Trophoblast cell (in vitro differentiated cells and primary cell): Measurements from ENCODE around the gene CISTR.

Source experiments
- DNase-seq, 2 donors: peaks; one replicate each; pipeline ENCODE4 v3.0.0-alpha.2; 2016
- H2AFZ ChIP-seq: 2 replicates; pipeline ENCODE4 v1.6.1; 2013; ENCODE audit warnings: low read length, moderate library complexity, mild to moderate bottlenecking; ENCODE audit not compliant: insufficient read depth, poor library complexity
- H2AK5ac ChIP-seq: 2 replicates; pipeline ENCODE4 v1.6.1; 2013; ENCODE audit warnings: mild to moderate bottlenecking, low read length
- H2BK120ac ChIP-seq: 2 replicates; pipeline ENCODE4 v1.6.1; 2013; ENCODE audit warnings: low read length, mild to moderate bottlenecking, moderate library complexity; ENCODE audit not compliant: insufficient read depth, poor library complexity
- H2BK12ac ChIP-seq: 2 replicates; pipeline ENCODE4 v1.6.1; 2013; ENCODE audit warnings: mild to moderate bottlenecking, low read length, moderate library complexity
- H2BK5ac ChIP-seq: 2 replicates; pipeline ENCODE4 v1.6.1; 2013; ENCODE audit warnings: low read length, low read depth, moderate library complexity, mild to moderate bottlenecking; ENCODE audit not compliant: poor library complexity
- H3K14ac ChIP-seq: 2 replicates; pipeline ENCODE4 v1.6.1; 2013; ENCODE audit warnings: mild to moderate bottlenecking, low read length
- H3K18ac ChIP-seq: 2 replicates; pipeline ENCODE4 v1.6.1; 2013; ENCODE audit warnings: mild to moderate bottlenecking, low read length
- H3K23ac ChIP-seq: 2 replicates; pipeline ENCODE4 v1.6.1; 2013; ENCODE audit warnings: low read length
- H3K27ac ChIP-seq: 2 replicates; pipeline ENCODE4 v1.5.1; 2013; ENCODE audit warnings: low read depth, mild to moderate bottlenecking, inconsistent platforms, low read length, moderate library complexity
- H3K27me3 ChIP-seq: 2 replicates; pipeline ENCODE4 v1.6.1; 2013; ENCODE audit warnings: inconsistent platforms, mild to moderate bottlenecking, low read length, moderate library complexity; ENCODE audit not compliant: insufficient read depth
- H3K36me3 ChIP-seq, 2 experiments: 1 replicate in 1 of 2; 2 replicates in 1 of 2; pipeline ENCODE4 v1.6.1; 2013; ENCODE audit warnings: low read length in 2 of 2, mild to moderate bottlenecking in 2 of 2, moderate library complexity in 1 of 2; ENCODE audit not compliant: insufficient read depth in 2 of 2, control insufficient read depth in 1 of 2
- H3K4ac ChIP-seq: 2 replicates; pipeline ENCODE4 v1.6.1; 2013; ENCODE audit warnings: low read depth, mild to moderate bottlenecking, low read length, moderate library complexity
- H3K4me1 ChIP-seq, 2 experiments: 1 replicate in 1 of 2; 2 replicates in 1 of 2; pipeline ENCODE4 v1.6.1; 2013; ENCODE audit warnings: low read length in 2 of 2, mild to moderate bottlenecking in 2 of 2, moderate library complexity in 1 of 2; ENCODE audit not compliant: insufficient read depth in 2 of 2, control insufficient read depth in 1 of 2
- H3K4me2 ChIP-seq: 2 replicates; pipeline ENCODE4 v1.6.1; 2013; ENCODE audit warnings: inconsistent platforms, mild to moderate bottlenecking, low read length, moderate library complexity
- H3K4me3 ChIP-seq: 2 replicates; pipeline ENCODE4 v1.5.1; 2013; ENCODE audit warnings: mild to moderate bottlenecking, low read depth, low read length, inconsistent platforms
- H3K79me1 ChIP-seq: one replicate; pipeline ENCODE4 v1.6.1; 2013; ENCODE audit warnings: low read length
- H3K79me2 ChIP-seq: 2 replicates; pipeline ENCODE4 v1.6.1; 2013; ENCODE audit warnings: low read length, mild to moderate bottlenecking; ENCODE audit not compliant: control insufficient read depth, insufficient read depth, poor library complexity
- H3K9ac ChIP-seq: 2 replicates; pipeline ENCODE4 v1.6.1; 2013; ENCODE audit warnings: mild to moderate bottlenecking, low read length
- H3K9me3 ChIP-seq: 2 replicates; pipeline ENCODE4 v1.6.1; 2013; ENCODE audit warnings: low read depth, mild to moderate bottlenecking, control low read depth, inconsistent platforms, low read length; ENCODE audit not compliant: insufficient read depth
- H4K12ac ChIP-seq: 2 replicates; pipeline ENCODE4 v1.6.1; 2013; ENCODE audit warnings: low read depth, mild to moderate bottlenecking, low read length, moderate library complexity
- H4K8ac ChIP-seq: 2 replicates; pipeline ENCODE4 v1.6.1; 2013; ENCODE audit warnings: low read depth, mild to moderate bottlenecking, low read length, moderate library complexity
- H4K91ac ChIP-seq: one replicate; pipeline ENCODE4 v1.6.1; 2013; ENCODE audit warnings: low read depth, mild to moderate bottlenecking, low read length, moderate library complexity
- WGBS: extraction: QIAGEN DNeasy Blood & Tissue Kit; methylation state at CpG from one replicate; pipeline ENCODE4 v1.1.7; 2013; ENCODE audit warnings: missing lambda C conversion rate; ENCODE audit not compliant: insufficient read length, insufficient coverage; ENCODE audit errors: extremely low coverage; 5-methylcytosine and 5-hydroxymethylcytosine counted together

The CISTR gene

GRCh38 chr12:53713516-53713915 lies 38.3 kb downstream of the CISTR start:
- H3K4me1 ChIP-seq, result no peaks in the 10 kb centered on the region
- H3K23ac ChIP-seq, result no peak overlapping the region
- H2AFZ ChIP-seq, result no peak overlapping the region
- H3K79me1 ChIP-seq, result no peaks in the 10 kb centered on the region
- no peak overlapping the region for H3K4me2 ChIP-seq
- H4K12ac ChIP-seq, result no peak overlapping the region
- H4K91ac ChIP-seq, result no peak overlapping the region
- H2BK120ac ChIP-seq, result no peak overlapping the region
- H3K9me3 ChIP-seq, result no peaks in the 10 kb centered on the region
- peaks cover 32 to 35% of the 10 kb centered on the region in 2 experiments for H3K36me3 ChIP-seq
- no peak overlapping the region for H3K4me3 ChIP-seq
- H3K79me2 ChIP-seq, result no peaks in the 10 kb centered on the region
- no peak overlapping the region for H2AK5ac ChIP-seq
- H3K18ac ChIP-seq, result no peak overlapping the region
- no peak overlapping the region for H2BK5ac ChIP-seq
- no peak overlapping the region for H3K27ac ChIP-seq
- WGBS, result no CpG with 5 or more reads among the region's 9 CpGs
- H2BK12ac ChIP-seq, result no peak overlapping the region
- H3K9ac ChIP-seq, result no peak overlapping the region
- no peak overlapping the region for H3K14ac ChIP-seq
- H3K4ac ChIP-seq, result no peak overlapping the region
- no peak overlapping the region for H4K8ac ChIP-seq
- H3K27me3 ChIP-seq, result no peaks in the 10 kb centered on the region
- DNase-seq, result no peak

- no peak overlapping the region for H3K4me3 ChIP-seq
- H2BK12ac ChIP-seq, result no peak overlapping the region
- no peaks in the 10 kb centered on the region for H3K9me3 ChIP-seq
- no peak for DNase-seq
- H3K79me1 ChIP-seq, result no peaks in the 10 kb centered on the region
- H2AK5ac ChIP-seq, result no peak overlapping the region
- H3K23ac ChIP-seq, result no peak overlapping the region
- no peak overlapping the region for H4K91ac ChIP-seq
- no CpG with 5 or more reads among the region's 8 CpGs for WGBS
- no peak overlapping the region for H2BK5ac ChIP-seq
- no peak overlapping the region for H3K9ac ChIP-seq
- H3K4ac ChIP-seq, result no peak overlapping the region
- H3K4me2 ChIP-seq, result no peak overlapping the region
- H3K18ac ChIP-seq, result no peak overlapping the region
- H3K4me1 ChIP-seq, result no peaks in the 10 kb centered on the region
- no peaks in the 10 kb centered on the region for H3K27me3 ChIP-seq
- H2AFZ ChIP-seq, result no peak overlapping the region
- H2BK120ac ChIP-seq, result no peak overlapping the region
- H3K27ac ChIP-seq, result no peak overlapping the region
- no peaks in the 10 kb centered on the region for H3K79me2 ChIP-seq
- peaks cover 32 to 35% of the 10 kb centered on the region in 2 experiments for H3K36me3 ChIP-seq
- no peak overlapping the region for H4K12ac ChIP-seq
- no peak overlapping the region for H4K8ac ChIP-seq
- no peak overlapping the region for H3K14ac ChIP-seq
Observed at GRCh38 chr12:53712059-53712643, 39.6 kb downstream of the CISTR start.

- no peak for DNase-seq
- H4K91ac ChIP-seq, result no peak overlapping the region
- H3K4me3 ChIP-seq, result no peak overlapping the region
- no peaks in the 10 kb centered on the region for H3K4me1 ChIP-seq
- no peak overlapping the region for H2AK5ac ChIP-seq
- no peak overlapping the region for H4K8ac ChIP-seq
- no peak overlapping the region for H3K4ac ChIP-seq
- no peak overlapping the region for H2AFZ ChIP-seq
- H3K9ac ChIP-seq, result no peak overlapping the region
- H3K9me3 ChIP-seq, result no peaks in the 10 kb centered on the region
- H3K4me2 ChIP-seq, result no peak overlapping the region
- H2BK5ac ChIP-seq, result no peak overlapping the region
- no peaks in the 10 kb centered on the region for H3K27me3 ChIP-seq
- no peak overlapping the region for H2BK120ac ChIP-seq
- peaks cover 23 to 24% of the 10 kb centered on the region in 2 experiments for H3K36me3 ChIP-seq
- WGBS, result 100% methylated on average over 4 of the region's 6 CpGs
- H3K27ac ChIP-seq, result no peak overlapping the region
- no peaks in the 10 kb centered on the region for H3K79me2 ChIP-seq
- no peak overlapping the region for H3K14ac ChIP-seq
- H3K18ac ChIP-seq, result no peak overlapping the region
- H3K79me1 ChIP-seq, result no peaks in the 10 kb centered on the region
- no peak overlapping the region for H2BK12ac ChIP-seq
- no peak overlapping the region for H3K23ac ChIP-seq
- no peak overlapping the region for H4K12ac ChIP-seq
Observed at GRCh38 chr12:53710091-53710490, 41.7 kb downstream of the CISTR start.

GRCh38 chr12:53709671-53710070 lies 42.1 kb downstream of the CISTR start:
- H4K12ac ChIP-seq, result no peak overlapping the region
- no peak overlapping the region for H3K14ac ChIP-seq
- peaks cover 20% of the 10 kb centered on the region in 2 experiments for H3K36me3 ChIP-seq
- no peak overlapping the region for H3K23ac ChIP-seq
- no peak overlapping the region for H2AK5ac ChIP-seq
- H2AFZ ChIP-seq, result no peak overlapping the region
- H3K79me1 ChIP-seq, result no peaks in the 10 kb centered on the region
- H3K18ac ChIP-seq, result no peak overlapping the region
- no peak overlapping the region for H2BK120ac ChIP-seq
- H3K79me2 ChIP-seq, result no peaks in the 10 kb centered on the region
- no peaks in the 10 kb centered on the region for H3K4me1 ChIP-seq
- H3K27me3 ChIP-seq, result no peaks in the 10 kb centered on the region
- H3K9me3 ChIP-seq, result no peaks in the 10 kb centered on the region
- no CpG with 5 or more reads among the region's 4 CpGs for WGBS
- H3K4me2 ChIP-seq, result no peak overlapping the region
- H4K91ac ChIP-seq, result no peak overlapping the region
- DNase-seq, result no peak
- no peak overlapping the region for H4K8ac ChIP-seq
- H3K27ac ChIP-seq, result no peak overlapping the region
- no peak overlapping the region for H2BK12ac ChIP-seq
- no peak overlapping the region for H3K9ac ChIP-seq
- no peak overlapping the region for H2BK5ac ChIP-seq
- no peak overlapping the region for H3K4ac ChIP-seq
- no peak overlapping the region for H3K4me3 ChIP-seq
